A673 (cell line): ENCODE measurements around the gene TRPM2. TPM values are rescaled to one million over a fixed set of nuclear protein-coding genes. Genes with fewer than 3 reads are reported as not detected.

Source experiments
- BruUV-seq: library from RNA; stranded (reverse); fragments of 400-500 nt; replicated peaks from 2 replicates; lab custom pipeline; 2021; lab: Mats Ljungman, UMichigan
- CTCF ChIA-PET: fragments of 300-600 bp; sonication (Branson Sonifier 250); formaldehyde crosslinking; loops from one replicate; lab custom pipeline; 2022; ENCODE audit warnings: antibody characterized with exemption; lab: Charles Lee
- POLR2A ChIA-PET: fragments of 300-600 bp; sonication (Branson Sonifier 250); formaldehyde crosslinking; loops from one replicate; lab custom pipeline; 2022; ENCODE audit warnings: antibody characterized with exemption; ENCODE audit not compliant: low non-redundant PET; lab: Charles Lee
- DNase-seq: peaks from one replicate; pipeline ENCODE4 v3.0.0-alpha.2; 2015; ENCODE audit warnings: low spot score
- H3K27ac ChIP-seq: fragments of 200-600 bp; sonication (generic); 2 replicates; pipeline ENCODE4 v1.5.1; 2016; ENCODE audit warnings: mixed run types, low read depth, mild to moderate bottlenecking, mixed read lengths, antibody characterized with exemption, low read length; ENCODE audit not compliant: poor library complexity, severe bottlenecking
- H3K27me3 ChIP-seq: fragments of 200-600 bp; sonication (generic); replicated peaks from 2 replicates; pipeline ENCODE4 v1.6.1; 2017; ENCODE audit warnings: mixed run types, low read depth, mild to moderate bottlenecking, mixed read lengths, antibody characterized with exemption, low read length; ENCODE audit not compliant: insufficient read depth, poor library complexity
- H3K36me3 ChIP-seq: fragments of 200-600 bp; sonication (generic); 2 replicates; pipeline ENCODE4 v1.6.1; 2016; ENCODE audit warnings: mixed run types, mild to moderate bottlenecking, mixed read lengths, antibody characterized with exemption, low read length; ENCODE audit not compliant: insufficient read depth, poor library complexity, severe bottlenecking
- H3K4me1 ChIP-seq: fragments of 200-600 bp; sonication (generic); 2 replicates; pipeline ENCODE4 v1.6.1; 2017; ENCODE audit warnings: mixed run types, mild to moderate bottlenecking, mixed read lengths, antibody characterized with exemption, low read length; ENCODE audit not compliant: insufficient read depth, poor library complexity, severe bottlenecking
- H3K4me3 ChIP-seq: fragments of 200-600 bp; sonication (generic); 2 replicates; pipeline ENCODE4 v1.5.1; 2016; ENCODE audit warnings: low read depth, mixed run types, mild to moderate bottlenecking, mixed read lengths, low read length; ENCODE audit not compliant: poor library complexity, severe bottlenecking
- H3K9me3 ChIP-seq: fragments of 200-600 bp; sonication (generic); 2 replicates; pipeline ENCODE4 v1.6.1; 2016; ENCODE audit warnings: mixed run types, low read depth, mild to moderate bottlenecking, mixed read lengths, antibody characterized with exemption, low read length; ENCODE audit not compliant: poor library complexity, severe bottlenecking
- CTCF ChIP-seq: fragments of 300-800, 200-600 bp; sonication (generic); conservative IDR thresholded peaks from 2 replicates; pipeline ENCODE4 v1.5.1; 2017; ENCODE audit warnings: low read depth, mild to moderate bottlenecking, antibody characterized with exemption, low read length, moderate library complexity, mixed read lengths
- EZH2 ChIP-seq: fragments of 200-600 bp; sonication (generic); IDR thresholded peaks from 2 replicates; pipeline ENCODE4 v1.6.1; 2017; ENCODE audit warnings: borderline replicate concordance, low read depth, mild to moderate bottlenecking, mixed read lengths, antibody characterized with exemption, low read length; ENCODE audit not compliant: poor library complexity, severe bottlenecking
- intact Hi-C: fragments of 100-400 bp; cut with micrococcal nuclease; formaldehyde crosslinking; loops from one replicate; pipeline ENCODE4 v1.10.0; 2022; ENCODE audit not compliant: unreplicated experiment
- total RNA-seq: library from RNA; stranded (reverse); gene quantifications from 2 replicates; pipeline ENCODE4 v1.2.3, GENCODE V29; 2021

TRPM2 gene
- total RNA-seq, 1 experiment from 2014 or later: 0.21 TPM

- Histone ChIP-seq H3K4me3 (no peak overlapping the region), H3K27ac (no peak overlapping the region), H3K4me1 (no peaks in the 10 kb centered on the region), H3K36me3 (no peaks in the 10 kb centered on the region), H3K9me3 (peaks cover 9% of the 10 kb centered on the region), H3K27me3 (no peaks in the 10 kb centered on the region)
- no TSS peak for BruUV-seq
- CTCF ChIA-PET: no interaction called here
- TF ChIP-seq EZH2 (no peak), CTCF (no peak)
- intact Hi-C loops: no loop called here
- DNase-seq: no peak
- POLR2A ChIA-PET: no interaction called here
Measured at GRCh38 chr21:44380876-44381275, 27.5 kb downstream of the TRPM2 start.

GRCh38 chr21:44381874-44382273 lies 28.5 kb downstream of the TRPM2 start:
- no TSS peak for BruUV-seq
- Histone ChIP-seq H3K9me3 (peaks cover 9% of the 10 kb centered on the region), H3K36me3 (no peaks in the 10 kb centered on the region), H3K4me3 (no peak overlapping the region), H3K27ac (no peak overlapping the region), H3K4me1 (no peaks in the 10 kb centered on the region), H3K27me3 (no peaks in the 10 kb centered on the region)
- intact Hi-C loops: no loop called here
- CTCF ChIA-PET: no interaction called here
- no peak for DNase-seq
- POLR2A ChIA-PET: no interaction called here
- TF ChIP-seq EZH2: no peak
- no peak for TF ChIP-seq CTCF

GRCh38 chr21:44382536-44382935 lies 29.1 kb downstream of the TRPM2 start:
- POLR2A ChIA-PET: no interaction called here
- H3K36me3 ChIP-seq: no peaks in the 10 kb centered on the region
- intact Hi-C loops: no loop called here
- no peak for DNase-seq
- H3K27ac ChIP-seq: no peak overlapping the region
- H3K4me3 ChIP-seq: no peak overlapping the region
- BruUV-seq: no TSS peak
- H3K4me1 ChIP-seq: no peaks in the 10 kb centered on the region
- H3K9me3 ChIP-seq: peaks cover 10% of the 10 kb centered on the region
- CTCF ChIA-PET: no interaction called here
- no peaks in the 10 kb centered on the region for H3K27me3 ChIP-seq
- TF ChIP-seq CTCF (no peak), EZH2 (no peak)
